HL-60 (cell line): ENCODE measurements around the gene ITGA4.

Experiments
- DNase-seq, 2 experiments: peaks; one replicate each; pipeline ENCODE4 v3.0.0-alpha.2; 2010 to 2020; ENCODE audit warnings: low read depth in 1 of 2, low spot score in 1 of 2
- H3K27ac ChIP-seq: fragments of 250-450 bp; sonication (Bioruptor Pico); replicated peaks from 2 replicates; pipeline ENCODE4 v1.5.1; 2020; ENCODE audit warnings: mild to moderate bottlenecking, moderate library complexity
- H3K27me3 ChIP-seq: fragments of 250-450 bp; sonication (Bioruptor Pico); 2 replicates; pipeline ENCODE4 v1.5.1; 2021; ENCODE audit warnings: mild to moderate bottlenecking, moderate library complexity; ENCODE audit not compliant: insufficient read depth, poor library complexity, severe bottlenecking
- H3K4me3 ChIP-seq: replicated peaks from 2 replicates; pipeline ENCODE4 v1.5.1; 2011; ENCODE audit warnings: mild to moderate bottlenecking, control low read depth, low read length; ENCODE audit not compliant: insufficient read depth
- GABPA ChIP-seq: IDR thresholded peaks from 2 replicates; pipeline ENCODE4 v1.6.1; 2012; ENCODE audit warnings: low read depth
- POLR2AphosphoS5 ChIP-seq: IDR thresholded peaks from 2 replicates; pipeline ENCODE4 v1.6.1; 2012; ENCODE audit warnings: low read depth
- REST ChIP-seq: IDR thresholded peaks from 2 replicates; pipeline ENCODE4 v1.6.1; 2012; ENCODE audit warnings: low read depth; ENCODE audit not compliant: insufficient replicate concordance
- SPI1 ChIP-seq: IDR thresholded peaks from 2 replicates; pipeline ENCODE4 v1.6.1; 2012; ENCODE audit warnings: low read depth, mild to moderate bottlenecking, borderline replicate concordance
- TF ChIP-seq, protein P1 (sequence below): IDR thresholded peaks from one replicate; pipeline ENCODE4 v1.5.1; 2011; ENCODE audit warnings: low read length, control low read depth, inconsistent platforms; ENCODE audit not compliant: insufficient read depth

ITGA4 gene

GRCh38 chr2:181585732-181586131 lies 128.5 kb downstream of the ITGA4 start:
- DNase-seq = no peak
- TF ChIP-seq GABPA = no peak
- TF ChIP-seq POLR2AphosphoS5 = no peak
- TF ChIP-seq, protein P1, sequence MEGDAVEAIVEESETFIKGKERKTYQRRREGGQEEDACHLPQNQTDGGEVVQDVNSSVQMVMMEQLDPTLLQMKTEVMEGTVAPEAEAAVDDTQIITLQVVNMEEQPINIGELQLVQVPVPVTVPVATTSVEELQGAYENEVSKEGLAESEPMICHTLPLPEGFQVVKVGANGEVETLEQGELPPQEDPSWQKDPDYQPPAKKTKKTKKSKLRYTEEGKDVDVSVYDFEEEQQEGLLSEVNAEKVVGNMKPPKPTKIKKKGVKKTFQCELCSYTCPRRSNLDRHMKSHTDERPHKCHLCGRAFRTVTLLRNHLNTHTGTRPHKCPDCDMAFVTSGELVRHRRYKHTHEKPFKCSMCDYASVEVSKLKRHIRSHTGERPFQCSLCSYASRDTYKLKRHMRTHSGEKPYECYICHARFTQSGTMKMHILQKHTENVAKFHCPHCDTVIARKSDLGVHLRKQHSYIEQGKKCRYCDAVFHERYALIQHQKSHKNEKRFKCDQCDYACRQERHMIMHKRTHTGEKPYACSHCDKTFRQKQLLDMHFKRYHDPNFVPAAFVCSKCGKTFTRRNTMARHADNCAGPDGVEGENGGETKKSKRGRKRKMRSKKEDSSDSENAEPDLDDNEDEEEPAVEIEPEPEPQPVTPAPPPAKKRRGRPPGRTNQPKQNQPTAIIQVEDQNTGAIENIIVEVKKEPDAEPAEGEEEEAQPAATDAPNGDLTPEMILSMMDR = no peak
- TF ChIP-seq SPI1 = no peak
- no peak for TF ChIP-seq REST
- no peak overlapping the region for H3K27ac ChIP-seq

More at GRCh38 chr2:181585732-181586131, 128.5 kb downstream of the ITGA4 start:
- no peak overlapping the region for H3K4me3 ChIP-seq
- peaks cover 2% of the 10 kb centered on the region for H3K27me3 ChIP-seq
